Neural crest cell (in vitro differentiated cells): ENCODE results near the gene TOMM70. TPM values are rescaled to one million over a fixed set of nuclear protein-coding genes. Genes with fewer than 3 reads are reported as not detected.
A peak's percentile ranks its signal among the peaks of the same experiment; 100 is the strongest.

Experiments
- DNase-seq: peaks from one replicate; pipeline ENCODE4 v3.0.0; 2021; ENCODE audit warnings: low read depth, mixed read lengths, low spot score
- H3K27ac Mint-ChIP-seq: one replicate; pipeline ENCODE4 v1.8.0; 2021; ENCODE audit warnings: mild to moderate bottlenecking, mixed read lengths; ENCODE audit not compliant: unreplicated experiment
- H3K27me3 Mint-ChIP-seq: 2 replicates; pipeline ENCODE4 v1.8.0; 2021; ENCODE audit warnings: low read depth, mild to moderate bottlenecking, mixed read lengths
- H3K36me3 Mint-ChIP-seq: 2 replicates; pipeline ENCODE4 v1.8.0; 2021; ENCODE audit warnings: low read depth, mild to moderate bottlenecking, mixed read lengths
- H3K4me1 Mint-ChIP-seq: 2 replicates; pipeline ENCODE4 v1.8.0; 2021; ENCODE audit warnings: mixed read lengths
- H3K4me3 Mint-ChIP-seq: one replicate; pipeline ENCODE4 v1.8.0; 2021; ENCODE audit warnings: mild to moderate bottlenecking, mixed read lengths
- H3K9me3 Mint-ChIP-seq: 2 replicates; pipeline ENCODE4 v1.8.0; 2021; ENCODE audit warnings: mixed read lengths
- total RNA-seq: library from RNA; stranded (reverse); gene quantifications from 2 replicates; pipeline ENCODE4 v1.2.1, GENCODE V29; 2021
- TF ChIP-seq, protein P1 (sequence below): fragments of 200-600 bp; sonication (generic); conservative IDR thresholded peaks from 2 replicates; pipeline ENCODE4 v1.5.0; 2021; ENCODE audit warnings: antibody characterized with exemption, mild to moderate bottlenecking

TOMM70 gene
- total RNA-seq, 1 donor from 2014 or later: 46.1 TPM

GRCh38 chr3:100411091-100411982 is 10.4 kb upstream of the TOMM70 start:
- H3K9me3 Mint-ChIP-seq: peaks cover 5% of the 10 kb centered on the region
- H3K36me3 Mint-ChIP-seq: peaks cover 44% of the 10 kb centered on the region
- TF ChIP-seq, protein P1, sequence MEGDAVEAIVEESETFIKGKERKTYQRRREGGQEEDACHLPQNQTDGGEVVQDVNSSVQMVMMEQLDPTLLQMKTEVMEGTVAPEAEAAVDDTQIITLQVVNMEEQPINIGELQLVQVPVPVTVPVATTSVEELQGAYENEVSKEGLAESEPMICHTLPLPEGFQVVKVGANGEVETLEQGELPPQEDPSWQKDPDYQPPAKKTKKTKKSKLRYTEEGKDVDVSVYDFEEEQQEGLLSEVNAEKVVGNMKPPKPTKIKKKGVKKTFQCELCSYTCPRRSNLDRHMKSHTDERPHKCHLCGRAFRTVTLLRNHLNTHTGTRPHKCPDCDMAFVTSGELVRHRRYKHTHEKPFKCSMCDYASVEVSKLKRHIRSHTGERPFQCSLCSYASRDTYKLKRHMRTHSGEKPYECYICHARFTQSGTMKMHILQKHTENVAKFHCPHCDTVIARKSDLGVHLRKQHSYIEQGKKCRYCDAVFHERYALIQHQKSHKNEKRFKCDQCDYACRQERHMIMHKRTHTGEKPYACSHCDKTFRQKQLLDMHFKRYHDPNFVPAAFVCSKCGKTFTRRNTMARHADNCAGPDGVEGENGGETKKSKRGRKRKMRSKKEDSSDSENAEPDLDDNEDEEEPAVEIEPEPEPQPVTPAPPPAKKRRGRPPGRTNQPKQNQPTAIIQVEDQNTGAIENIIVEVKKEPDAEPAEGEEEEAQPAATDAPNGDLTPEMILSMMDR: no peak
- no peak overlapping the region for H3K4me3 Mint-ChIP-seq
- H3K27ac Mint-ChIP-seq: no peak overlapping the region
- no peaks in the 10 kb centered on the region for H3K27me3 Mint-ChIP-seq
- DNase-seq: no peak
- no peaks in the 10 kb centered on the region for H3K4me1 Mint-ChIP-seq

DNA sequence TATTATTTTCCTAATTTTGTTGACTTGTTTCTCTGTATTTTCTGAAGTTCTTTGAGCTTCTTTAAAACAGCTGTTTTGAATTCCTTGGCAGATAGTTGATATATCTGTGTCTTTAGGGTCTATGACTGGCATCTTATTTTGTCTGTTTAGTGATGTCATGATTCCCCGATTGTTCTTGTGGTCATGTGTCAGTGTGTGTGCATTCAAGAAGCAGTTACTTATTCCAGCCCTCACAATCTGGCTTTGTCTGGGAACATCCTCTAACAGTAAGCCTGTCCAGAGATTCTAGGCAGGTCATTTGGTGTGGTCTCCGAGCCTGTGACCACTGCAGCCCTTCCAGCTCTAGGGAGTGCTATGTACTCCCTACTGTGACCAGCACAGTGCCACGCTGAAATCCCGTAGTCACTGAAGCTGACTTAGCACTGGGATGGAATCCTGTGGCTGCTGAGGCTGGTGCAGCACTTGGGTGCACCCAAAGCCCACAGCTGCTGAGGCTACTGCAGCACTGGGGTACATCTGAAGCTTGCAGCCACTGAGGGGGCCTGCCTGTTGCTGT is 7.2 kb upstream of the TOMM70 start:
- Mint-ChIP-seq H3K36me3 (peaks cover 44% of the 10 kb centered on the region), H3K27ac (no peak overlapping the region), H3K4me3 (no peak overlapping the region), H3K4me1 (peaks cover 18% of the 10 kb centered on the region), H3K27me3 (no peaks in the 10 kb centered on the region), H3K9me3 (peaks cover 9% of the 10 kb centered on the region)
- DNase-seq: no peak
- TF ChIP-seq, protein P1: no peak

- TF ChIP-seq, protein P1: no peak
- Mint-ChIP-seq H3K27me3 (no peaks in the 10 kb centered on the region), H3K4me1 (peaks cover 26% of the 10 kb centered on the region), H3K27ac (no peak overlapping the region), H3K9me3 (peaks cover 9% of the 10 kb centered on the region), H3K36me3 (peaks cover 37% of the 10 kb centered on the region), H3K4me3 (no peak overlapping the region)
- DNase-seq: no peak
These were observed 6.3 kb upstream of the TOMM70 start for GRCh38 chr3:100407164-100407563.

DNA sequence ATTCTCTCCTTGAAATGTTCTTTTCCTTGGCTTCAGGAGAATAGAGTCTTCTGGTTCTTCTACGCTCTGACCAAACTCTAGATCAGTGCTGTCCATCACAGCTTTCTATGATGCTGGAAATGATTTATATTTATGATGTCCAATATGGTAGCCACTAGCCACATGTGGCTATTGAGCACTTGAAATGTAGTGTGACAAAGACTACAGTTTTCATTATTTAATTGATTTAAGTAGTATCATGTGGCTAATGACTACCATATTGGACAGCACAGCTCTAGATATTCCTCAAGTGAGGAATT is 3.3 kb upstream of the TOMM70 start:
- H3K4me3 Mint-ChIP-seq: peak overlapping the region; percentile 96
- TF ChIP-seq, protein P1: no peak
- H3K4me1 Mint-ChIP-seq: peaks cover 47% of the 10 kb centered on the region
- DNase-seq: no peak
- peaks cover 4% of the 10 kb centered on the region for H3K9me3 Mint-ChIP-seq
- no peaks in the 10 kb centered on the region for H3K27me3 Mint-ChIP-seq
- H3K27ac Mint-ChIP-seq: no peak overlapping the region
- H3K36me3 Mint-ChIP-seq: peaks cover 20% of the 10 kb centered on the region

GRCh38 chr3:100403362-100404249 is 2.7 kb upstream of the TOMM70 start:
- TF ChIP-seq, protein P1: no peak
- Mint-ChIP-seq H3K27me3 (no peaks in the 10 kb centered on the region), H3K27ac (peak overlapping the region; percentile 70), H3K4me3 (peak overlapping the region; percentile 96), H3K9me3 (peaks cover 4% of the 10 kb centered on the region), H3K4me1 (peaks cover 53% of the 10 kb centered on the region), H3K36me3 (peaks cover 17% of the 10 kb centered on the region)
- no peak for DNase-seq
